OCI-LY3 (cell line): ENCODE results near the gene WWC1.

Experiments used
- EZH2phosphoT487 ChIP-seq: fragments of 200-600 bp; shearing (Covaris generic); IDR thresholded peaks from 2 replicates; pipeline ENCODE4 v1.6.1; 2018; ENCODE audit warnings: antibody characterized with exemption, mixed run types, low read depth
- TF ChIP-seq, protein P1 (sequence below): fragments of 200-600, 300-600 bp; sonication (generic); IDR thresholded peaks from 2 replicates; pipeline ENCODE4 v1.5.1; 2014; ENCODE audit warnings: antibody characterized with exemption, low read length, low read depth

DNA sequence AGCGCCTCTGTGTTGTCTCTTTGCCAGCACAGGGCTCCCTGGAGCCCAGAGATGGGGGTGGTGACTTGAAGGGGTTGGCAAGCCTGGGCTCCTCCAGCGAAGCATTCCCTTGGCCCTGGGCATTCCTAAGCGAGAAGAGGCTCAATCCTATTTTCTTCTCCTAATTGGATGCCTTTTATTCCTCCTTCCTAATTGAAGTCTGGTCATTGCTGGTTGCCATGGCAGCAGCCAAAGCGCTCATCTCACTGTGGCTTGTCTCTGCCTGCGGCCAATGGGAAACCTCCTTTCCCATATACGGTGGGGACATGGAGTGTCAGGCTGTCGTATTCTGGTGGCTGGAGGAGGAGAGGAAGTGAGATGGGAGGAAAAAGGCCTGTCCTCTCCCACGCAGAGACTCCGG lies 142.6 kb downstream of the WWC1 start:
- TF ChIP-seq, protein P1, sequence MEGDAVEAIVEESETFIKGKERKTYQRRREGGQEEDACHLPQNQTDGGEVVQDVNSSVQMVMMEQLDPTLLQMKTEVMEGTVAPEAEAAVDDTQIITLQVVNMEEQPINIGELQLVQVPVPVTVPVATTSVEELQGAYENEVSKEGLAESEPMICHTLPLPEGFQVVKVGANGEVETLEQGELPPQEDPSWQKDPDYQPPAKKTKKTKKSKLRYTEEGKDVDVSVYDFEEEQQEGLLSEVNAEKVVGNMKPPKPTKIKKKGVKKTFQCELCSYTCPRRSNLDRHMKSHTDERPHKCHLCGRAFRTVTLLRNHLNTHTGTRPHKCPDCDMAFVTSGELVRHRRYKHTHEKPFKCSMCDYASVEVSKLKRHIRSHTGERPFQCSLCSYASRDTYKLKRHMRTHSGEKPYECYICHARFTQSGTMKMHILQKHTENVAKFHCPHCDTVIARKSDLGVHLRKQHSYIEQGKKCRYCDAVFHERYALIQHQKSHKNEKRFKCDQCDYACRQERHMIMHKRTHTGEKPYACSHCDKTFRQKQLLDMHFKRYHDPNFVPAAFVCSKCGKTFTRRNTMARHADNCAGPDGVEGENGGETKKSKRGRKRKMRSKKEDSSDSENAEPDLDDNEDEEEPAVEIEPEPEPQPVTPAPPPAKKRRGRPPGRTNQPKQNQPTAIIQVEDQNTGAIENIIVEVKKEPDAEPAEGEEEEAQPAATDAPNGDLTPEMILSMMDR, result no peak
- no peak for TF ChIP-seq EZH2phosphoT487
